H9 (cell line): ENCODE measurements around the gene ACYP1. TPM values are rescaled to one million over a fixed set of nuclear protein-coding genes. Genes with fewer than 3 reads are reported as not detected.

Source experiments
- DNase-seq: peaks from one replicate; pipeline ENCODE4 v3.0.0-alpha.2; 2017
- H2AFZ ChIP-seq: one replicate; pipeline ENCODE4 v1.6.1; 2013; ENCODE audit warnings: mild to moderate bottlenecking, low read length, control low read depth, moderate library complexity
- H2AK5ac ChIP-seq: 2 replicates; pipeline ENCODE4 v1.6.1; 2013; ENCODE audit warnings: low read length, control low read depth, mixed read lengths; ENCODE audit not compliant: insufficient read length
- H2BK120ac ChIP-seq: one replicate; pipeline ENCODE4 v1.6.1; 2013; ENCODE audit warnings: low read depth, mild to moderate bottlenecking, low read length, control low read depth, inconsistent platforms; ENCODE audit not compliant: poor library complexity, severe bottlenecking
- H2BK12ac ChIP-seq: 2 replicates; pipeline ENCODE4 v1.6.1; 2013; ENCODE audit warnings: low read length, control low read depth, mixed read lengths, low read depth; ENCODE audit not compliant: insufficient read length
- H2BK15ac ChIP-seq: 2 replicates; pipeline ENCODE4 v1.6.1; 2013; ENCODE audit warnings: low read depth, low read length, control low read depth
- H2BK20ac ChIP-seq: one replicate; pipeline ENCODE4 v1.6.1; 2013; ENCODE audit warnings: low read depth, mild to moderate bottlenecking, low read length, control low read depth, inconsistent platforms; ENCODE audit not compliant: poor library complexity, severe bottlenecking
- H2BK5ac ChIP-seq: 2 replicates; pipeline ENCODE4 v1.6.1; 2013; ENCODE audit warnings: low read length, control low read depth, mixed read lengths; ENCODE audit not compliant: insufficient read length
- H3K14ac ChIP-seq: 2 replicates; pipeline ENCODE4 v1.6.1; 2013; ENCODE audit warnings: low read length, control low read depth; ENCODE audit not compliant: insufficient read depth
- H3K18ac ChIP-seq: 2 replicates; pipeline ENCODE4 v1.6.1; 2013; ENCODE audit warnings: low read depth, mild to moderate bottlenecking, mixed read lengths, low read length, control low read depth; ENCODE audit not compliant: insufficient read length
- H3K23ac ChIP-seq: 2 replicates; pipeline ENCODE4 v1.6.1; 2013; ENCODE audit warnings: low read length, control low read depth, mixed read lengths, low read depth; ENCODE audit not compliant: insufficient read length
- H3K23me2 ChIP-seq: 2 replicates; pipeline ENCODE4 v1.6.1; 2013; ENCODE audit warnings: low read depth, mild to moderate bottlenecking, mixed read lengths, low read length, control low read depth; ENCODE audit not compliant: insufficient read length, poor library complexity, severe bottlenecking
- H3K27ac ChIP-seq: 2 replicates; pipeline ENCODE4 v1.5.1; 2013; ENCODE audit warnings: low read length, control low read depth, mixed read lengths, low read depth; ENCODE audit not compliant: insufficient read length
- H3K27me3 ChIP-seq: 2 replicates; pipeline ENCODE4 v1.6.1; 2013; ENCODE audit warnings: low read length, control low read depth, inconsistent platforms; ENCODE audit not compliant: insufficient read depth
- H3K4ac ChIP-seq: 2 replicates; pipeline ENCODE4 v1.6.1; 2013; ENCODE audit warnings: low read depth, mild to moderate bottlenecking, control low read depth, inconsistent platforms, low read length, moderate library complexity
- H3K4me1 ChIP-seq: 2 replicates; pipeline ENCODE4 v1.6.1; 2013; ENCODE audit warnings: low read length, control low read depth, inconsistent platforms; ENCODE audit not compliant: insufficient read depth
- H3K4me2 ChIP-seq: 2 replicates; pipeline ENCODE4 v1.6.1; 2013; ENCODE audit warnings: low read length, control low read depth, mixed read lengths; ENCODE audit not compliant: insufficient read length, insufficient read depth
- H3K56ac ChIP-seq: 2 replicates; pipeline ENCODE4 v1.6.1; 2013; ENCODE audit warnings: low read depth, mild to moderate bottlenecking, mixed read lengths, low read length, control low read depth; ENCODE audit not compliant: insufficient read length
- H3K79me1 ChIP-seq: 2 replicates; pipeline ENCODE4 v1.6.1; 2013; ENCODE audit warnings: low read depth, mild to moderate bottlenecking, moderate library complexity, low read length, control low read depth, inconsistent platforms; ENCODE audit not compliant: insufficient read depth, poor library complexity, severe bottlenecking
- H3K79me2 ChIP-seq: 2 replicates; pipeline ENCODE4 v1.6.1; 2013; ENCODE audit warnings: low read length, control low read depth, inconsistent platforms; ENCODE audit not compliant: insufficient read depth
- H3K9ac ChIP-seq: 2 replicates; pipeline ENCODE4 v1.6.1; 2013; ENCODE audit warnings: low read length, control low read depth, mixed read lengths; ENCODE audit not compliant: insufficient read length; ENCODE audit errors: extremely low read depth
- H3K9me3 ChIP-seq: one replicate; pipeline ENCODE4 v1.6.1; 2013; ENCODE audit warnings: low read depth, low read length, inconsistent platforms; ENCODE audit not compliant: control insufficient read depth
- H3T11ph ChIP-seq: one replicate; pipeline ENCODE4 v1.6.1; 2013; ENCODE audit warnings: mild to moderate bottlenecking, low read length, control low read depth, inconsistent platforms
- H4K20me1 ChIP-seq: one replicate; pipeline ENCODE4 v1.6.1; 2013; ENCODE audit not compliant: control insufficient read depth, insufficient read length, insufficient read depth
- H4K5ac ChIP-seq: 2 replicates; pipeline ENCODE4 v1.6.1; 2013; ENCODE audit warnings: low read depth, mild to moderate bottlenecking, mixed read lengths, low read length, control low read depth; ENCODE audit not compliant: insufficient read length
- H4K8ac ChIP-seq: replicated peaks from 2 replicates; pipeline ENCODE4 v1.6.1; 2013; ENCODE audit warnings: low read length, control low read depth, mixed read lengths, low read depth; ENCODE audit not compliant: insufficient read length
- H4K91ac ChIP-seq: 2 replicates; pipeline ENCODE4 v1.6.1; 2013; ENCODE audit warnings: low read depth, mild to moderate bottlenecking, moderate library complexity, mixed read lengths, low read length, control low read depth; ENCODE audit not compliant: insufficient read length
- H3K27ac Mint-ChIP-seq, 3 experiments: 2 replicates in 2 of 3; 3 replicates in 1 of 3; pipeline ENCODE4 v1.8.0; 2020 to 2021; ENCODE audit warnings: mixed read lengths in 3 of 3, mild to moderate bottlenecking in 1 of 3, moderate library complexity in 1 of 3
- H3K27me3 Mint-ChIP-seq: 2 replicates; pipeline ENCODE4 v1.8.0; 2021; ENCODE audit warnings: low read depth, mild to moderate bottlenecking, moderate library complexity, mixed read lengths
- H3K36me3 Mint-ChIP-seq, 3 experiments: 2 replicates in 2 of 3; 3 replicates in 1 of 3; pipeline ENCODE4 v1.8.0; 2020 to 2021; ENCODE audit warnings: low read depth in 3 of 3, mixed read lengths in 3 of 3; ENCODE audit not compliant: insufficient read depth in 1 of 3
- H3K4me1 Mint-ChIP-seq, 2 experiments: 2 replicates each; pipeline ENCODE4 v1.8.0; 2020; ENCODE audit warnings: mixed read lengths in 2 of 2
- H3K4me3 Mint-ChIP-seq, 2 experiments: 2 replicates in 1 of 2; 3 replicates in 1 of 2; pipeline ENCODE4 v1.8.0; 2020 to 2021; ENCODE audit warnings: mild to moderate bottlenecking in 2 of 2, mixed read lengths in 2 of 2, moderate library complexity in 1 of 2
- H3K9me3 Mint-ChIP-seq, 2 experiments: 2 replicates in 1 of 2; 3 replicates in 1 of 2; pipeline ENCODE4 v1.8.0; 2020; ENCODE audit warnings: mild to moderate bottlenecking in 2 of 2, mixed read lengths in 2 of 2, moderate library complexity in 1 of 2
- WGBS: extraction: QIAGEN DNeasy Blood & Tissue Kit; methylation state at CpG from one replicate; pipeline ENCODE4 v1.1.7; 2013; ENCODE audit warnings: missing lambda C conversion rate, low lambda C conversion rate, mixed read lengths; ENCODE audit not compliant: insufficient read length; ENCODE audit errors: extremely low coverage; 5-methylcytosine and 5-hydroxymethylcytosine counted together
- total RNA-seq: library from RNA; stranded (reverse); gene quantifications from 2 replicates; pipeline ENCODE4 v1.2.1, GENCODE V29; 2021
- TF ChIP-seq, protein P1 (sequence below): fragments of 200-600 bp; sonication (generic); conservative IDR thresholded peaks from 3 replicates; pipeline ENCODE4 v1.8.0; 2021; ENCODE audit warnings: antibody characterized with exemption, mild to moderate bottlenecking

Gene ACYP1
- total RNA-seq, 1 experiment from 2014 or later: 18.9 TPM

DNA sequence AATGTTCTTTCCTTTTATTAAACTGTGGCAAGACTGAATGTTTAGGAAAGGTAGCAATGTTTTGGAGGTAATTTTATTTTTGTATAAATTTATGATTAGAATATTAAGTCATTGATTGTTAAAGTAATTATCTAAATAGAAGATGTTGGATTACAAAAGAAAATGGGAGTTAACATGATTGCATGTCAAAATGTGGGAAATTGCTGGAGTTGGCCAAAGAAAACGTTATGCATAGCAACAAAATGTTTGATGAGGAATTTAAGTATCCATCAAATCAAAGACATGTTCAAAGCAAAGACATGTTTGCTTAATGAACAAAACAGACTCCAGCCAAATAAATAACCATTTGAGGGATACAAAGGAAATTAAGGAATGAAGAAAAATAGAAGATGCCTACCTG, 9.4 kb downstream of the ACYP1 start:
- no peaks in the 10 kb centered on the region; a peak in 2 of 5 replicates for H3K9me3 Mint-ChIP-seq

More for the DNA sequence above, 9.4 kb downstream of the ACYP1 start:
- H3K27me3 Mint-ChIP-seq: no peaks in the 10 kb centered on the region
- Histone ChIP-seq H3K56ac (no peak overlapping the region), H3K27ac (no peak overlapping the region), H3K27me3 (no peaks in the 10 kb centered on the region), H3K9me3 (no peaks in the 10 kb centered on the region), H2BK15ac (no peak overlapping the region), H3K23me2 (peaks cover 3% of the 10 kb centered on the region), H2BK20ac (no peak overlapping the region), H3K4me1 (no peaks in the 10 kb centered on the region), H4K20me1 (no peaks in the 10 kb centered on the region), H2AFZ (no peak overlapping the region), H2BK12ac (no peak overlapping the region), H4K5ac (no peak overlapping the region), H3K9ac (no peak overlapping the region), H3K4me2 (no peak overlapping the region), H3T11ph (no peak overlapping the region), H3K79me1 (no peaks in the 10 kb centered on the region), H2BK120ac (no peak overlapping the region), H4K8ac (no peak overlapping the region), H2BK5ac (no peak overlapping the region), H3K79me2 (no peaks in the 10 kb centered on the region), H3K23ac (no peak overlapping the region), H3K14ac (no peak overlapping the region), H3K18ac (no peak overlapping the region), H2AK5ac (no peak overlapping the region), H4K91ac (no peak overlapping the region), H3K4ac (no peak overlapping the region)
- TF ChIP-seq, protein P1, sequence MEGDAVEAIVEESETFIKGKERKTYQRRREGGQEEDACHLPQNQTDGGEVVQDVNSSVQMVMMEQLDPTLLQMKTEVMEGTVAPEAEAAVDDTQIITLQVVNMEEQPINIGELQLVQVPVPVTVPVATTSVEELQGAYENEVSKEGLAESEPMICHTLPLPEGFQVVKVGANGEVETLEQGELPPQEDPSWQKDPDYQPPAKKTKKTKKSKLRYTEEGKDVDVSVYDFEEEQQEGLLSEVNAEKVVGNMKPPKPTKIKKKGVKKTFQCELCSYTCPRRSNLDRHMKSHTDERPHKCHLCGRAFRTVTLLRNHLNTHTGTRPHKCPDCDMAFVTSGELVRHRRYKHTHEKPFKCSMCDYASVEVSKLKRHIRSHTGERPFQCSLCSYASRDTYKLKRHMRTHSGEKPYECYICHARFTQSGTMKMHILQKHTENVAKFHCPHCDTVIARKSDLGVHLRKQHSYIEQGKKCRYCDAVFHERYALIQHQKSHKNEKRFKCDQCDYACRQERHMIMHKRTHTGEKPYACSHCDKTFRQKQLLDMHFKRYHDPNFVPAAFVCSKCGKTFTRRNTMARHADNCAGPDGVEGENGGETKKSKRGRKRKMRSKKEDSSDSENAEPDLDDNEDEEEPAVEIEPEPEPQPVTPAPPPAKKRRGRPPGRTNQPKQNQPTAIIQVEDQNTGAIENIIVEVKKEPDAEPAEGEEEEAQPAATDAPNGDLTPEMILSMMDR: no peak
- H3K4me3 Mint-ChIP-seq: no peak overlapping the region
- WGBS: no CpG with 5 or more reads among the region's 1 CpG
- no peak for DNase-seq
- H3K36me3 Mint-ChIP-seq: peaks cover 2 to 21% (median 15%) of the 10 kb centered on the region in 3 experiments; a peak in 5 of 7 replicates
- H3K27ac Mint-ChIP-seq: no peak overlapping the region
- H3K4me1 Mint-ChIP-seq: no peaks in the 10 kb centered on the region; a peak in 1 of 4 replicates
